ENCODE measurements around the gene KLHL13. TPM values are rescaled to one million over a fixed set of nuclear protein-coding genes. Genes with fewer than 3 reads are reported as not detected.
A peak's percentile ranks its signal among the peaks of the same experiment; 100 is the strongest.
"Not testable (repeated sequence)": the region's sequence is repeated elsewhere in the genome, so short reads cannot be mapped to it uniquely, and the experiment has no call there.

KLHL13 gene
- total RNA-seq, 1 donor from 2014 or later = 7.0 TPM

- Histone ChIP-seq H3K27me3 (no peaks in the 10 kb centered on the region), H3K36me3 (no peaks in the 10 kb centered on the region), H3K9me3 (no peaks in the 10 kb centered on the region), H3K4me1 (no peaks in the 10 kb centered on the region), H3K4me3 (no peak overlapping the region), H3K27ac (no peak overlapping the region)
- intact Hi-C loops (cut with DNase I) = no loop called here
- DNase-seq (ENCODE audit: low spot score in 2 of 2) = no peak
- TF ChIP-seq CTCF (IDR thresholded peaks at IDR 0.05) = no peak
Observed at GRCh38 chrX:118128724-118129123, 12.1 kb upstream of the KLHL13 start.

GRCh38 chrX:118126286-118126685, 9.7 kb upstream of the KLHL13 start:
- intact Hi-C loops (cut with DNase I) = no loop called here
- Histone ChIP-seq H3K27me3 (no peaks in the 10 kb centered on the region), H3K27ac (no peak overlapping the region), H3K4me1 (no peaks in the 10 kb centered on the region), H3K36me3 (no peaks in the 10 kb centered on the region), H3K4me3 (no peak overlapping the region), H3K9me3 (no peaks in the 10 kb centered on the region)
- TF ChIP-seq CTCF (IDR thresholded peaks at IDR 0.05) = no peak
- DNase-seq (ENCODE audit: low spot score in 2 of 2) = no peak

- H3K4me1 ChIP-seq; H3K27me3 ChIP-seq; H3K4me3 ChIP-seq; H3K9me3 ChIP-seq; intact Hi-C loops (cut with DNase I); H3K36me3 ChIP-seq; H3K27ac ChIP-seq; DNase-seq (ENCODE audit: low spot score in 2 of 2): not testable (repeated sequence)
Observed at GRCh38 chrX:118124243-118124642, 7.6 kb upstream of the KLHL13 start.

- DNase-seq (ENCODE audit: low spot score in 2 of 2) = no peak
- Histone ChIP-seq H3K27me3 (no peaks in the 10 kb centered on the region), H3K27ac (no peak overlapping the region), H3K4me3 (peak overlapping the region in 1 of 2 donors; percentile 83), H3K4me1 (no peaks in the 10 kb centered on the region), H3K36me3 (no peaks in the 10 kb centered on the region), H3K9me3 (no peaks in the 10 kb centered on the region)
- TF ChIP-seq CTCF (IDR thresholded peaks at IDR 0.05) = no peak
- intact Hi-C loops (cut with DNase I) = loop anchor here (10.0 kb wide), 2 partner anchors 107 to 227 kb away; partner anchors contain the start of gene WDR44
Observed at GRCh38 chrX:118117741-118118140, 1.1 kb upstream of the KLHL13 start.

- Histone ChIP-seq H3K27ac (peak overlapping the region; percentile 65 to 86), H3K36me3 (no peaks in the 10 kb centered on the region), H3K27me3 (no peaks in the 10 kb centered on the region), H3K4me3 (peak overlapping the region; percentile 47 to 83), H3K9me3 (no peaks in the 10 kb centered on the region), H3K4me1 (no peaks in the 10 kb centered on the region)
- no peak for TF ChIP-seq CTCF (IDR thresholded peaks at IDR 0.05)
- intact Hi-C loops (cut with DNase I) = loop anchor here (10.0 kb wide), 2 partner anchors 109 to 229 kb away; partner anchors contain the start of gene WDR44
- DNase-seq (ENCODE audit: low spot score in 2 of 2) = no peak
Observed at GRCh38 chrX:118115953-118116712, 477 bp downstream of the KLHL13 start.

- H3K27me3 ChIP-seq = no peaks in the 10 kb centered on the region
- DNase-seq (ENCODE audit: low spot score in 2 of 2) = no peak
- no peaks in the 10 kb centered on the region for H3K4me1 ChIP-seq
- intact Hi-C loops (cut with DNase I) = loop anchor here (10.0 kb wide), 2 partner anchors 110 to 230 kb away; partner anchors contain the start of gene WDR44
- H3K9me3 ChIP-seq = no peaks in the 10 kb centered on the region
- peak overlapping the region in 1 of 2 donors; percentile 83 for H3K4me3 ChIP-seq
- H3K36me3 ChIP-seq = no peaks in the 10 kb centered on the region
- peak overlapping the region in 1 of 2 donors; percentile 86 for H3K27ac ChIP-seq
- no peak for TF ChIP-seq CTCF (IDR thresholded peaks at IDR 0.05)
Observed at GRCh38 chrX:118114971-118115370, 1.6 kb downstream of the KLHL13 start.

All from ascending aorta (tissue), 2 donors.